Esophagus squamous epithelium (tissue), 5 donors: Measurements from ENCODE around the gene IFNA21. TPM values are rescaled to one million over a fixed set of nuclear protein-coding genes. Genes with fewer than 3 reads are reported as not detected.
"Not testable (repeated sequence)": the region's sequence is repeated elsewhere in the genome, so short reads cannot be mapped to it uniquely, and the experiment has no call there.

Experiments
- DNase-seq: peaks from one replicate; lab custom pipeline; 2025; lab: John Stamatoyannopoulos, UW
- H3K27ac ChIP-seq, 4 donors: fragments of 200-600 bp; sonication (generic); one replicate each; pipeline ENCODE4 v1.5.1; 2016 to 2019; ENCODE audit warnings: mild to moderate bottlenecking in 1 of 4
- H3K27me3 ChIP-seq, 4 donors: fragments of 200-600 bp; sonication (generic); 1 replicate in 3 of 4; 2 replicates in 1 of 4; pipeline versions ENCODE4 v1.5.1 to v1.6.0; 2017 to 2021; ENCODE audit warnings: antibody characterized with exemption in 1 of 4
- H3K36me3 ChIP-seq, 3 donors: fragments of 200-600 bp; sonication (generic); one replicate each; pipeline ENCODE4 v1.5.1; 2016 to 2019
- H3K4me1 ChIP-seq, 3 donors: fragments of 200-600 bp; sonication (generic); one replicate each; pipeline ENCODE4 v1.5.1; 2017 to 2019
- H3K4me3 ChIP-seq, 4 donors: fragments of 200-600 bp; sonication (generic); 1 replicate in 3 of 4; 2 replicates in 1 of 4; pipeline ENCODE4 v1.5.1; 2016 to 2019; ENCODE audit warnings: mild to moderate bottlenecking in 2 of 4, moderate library complexity in 1 of 4
- H3K9me3 ChIP-seq, 3 donors: fragments of 200-600 bp; sonication (generic); one replicate each; pipeline ENCODE4 v1.5.1; 2016 to 2019
- POLR2A ChIP-seq, 4 donors: fragments of 450-650 bp; IDR thresholded peaks; one replicate each; pipeline ENCODE4 v1.6.1; 2017; ENCODE audit warnings: antibody characterized with exemption in 4 of 4, mild to moderate bottlenecking in 4 of 4, moderate library complexity in 3 of 4
- WGBS, 2 donors: methylation state at CpG; one replicate each; pipeline ENCODE4 v1.1.5; 2018; 5-methylcytosine and 5-hydroxymethylcytosine counted together
- intact Hi-C: fragments of 100-400 bp; cut with DNase I; formaldehyde crosslinking; loops from one replicate; pipeline ENCODE4 v1.15.0; 2022
- total RNA-seq, 4 donors: library from RNA; depleted of rRNA; stranded (reverse); fragments of >200 nt; gene quantifications; one replicate each; pipeline ENCODE4 v1.1.0, GENCODE V29; 2016
- TF ChIP-seq, protein P1 (sequence below), 6 experiments: fragments of 450-650 bp in 4 of 6; fragments of 200-600 bp in 2 of 6; sonication (generic) in 2 of 6; IDR thresholded peaks; one replicate each; pipeline ENCODE4 v1.5.1; 2016 to 2019; ENCODE audit warnings: antibody characterized with exemption in 6 of 6, mild to moderate bottlenecking in 4 of 6, moderate library complexity in 4 of 6
- donor health status: DM: yes; HTN: yes; CAD: no.

Gene IFNA21
- total RNA-seq, 4 donors from 2014 or later, result not detected

DNA sequence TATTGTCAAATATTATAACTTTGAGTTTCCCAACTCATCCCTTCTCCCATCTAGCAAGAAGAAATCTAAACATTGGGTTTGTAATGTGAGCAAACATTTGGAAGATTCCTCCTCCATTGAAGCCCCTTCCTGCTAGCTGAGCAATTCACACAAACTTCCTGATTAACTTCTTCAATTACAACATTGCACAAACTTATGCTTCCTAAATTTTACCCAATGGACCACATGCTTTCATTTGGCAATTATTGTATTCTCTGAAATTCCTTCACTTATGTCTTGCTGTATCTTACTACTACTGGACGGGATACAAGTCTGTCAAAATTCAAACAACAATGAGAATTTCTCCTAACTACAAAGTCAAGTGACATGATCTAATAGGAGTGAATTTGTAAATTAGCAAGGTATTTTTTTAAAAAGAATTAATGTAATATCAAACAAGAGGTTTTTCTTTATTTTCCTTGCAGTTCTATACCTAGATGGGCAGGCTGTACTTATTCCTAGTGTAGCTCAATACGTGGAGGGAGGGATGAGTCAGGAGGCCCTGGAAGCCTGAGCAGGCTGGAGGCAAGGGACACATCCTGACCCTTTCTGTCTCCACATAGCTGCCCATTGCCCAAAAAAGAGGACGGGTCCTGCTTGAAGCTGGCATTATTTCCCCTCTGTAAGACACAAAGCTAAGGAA, 13.0 kb downstream of the IFNA21 start:
- WGBS, 2 donors, result 27 to 53% methylated on average over 3 of the region's 3 CpGs
- Histone ChIP-seq H3K4me1 (peaks cover 0 to 5% (median 0%) of the 10 kb centered on the region in 3 donors), H3K36me3 (no peaks in the 10 kb centered on the region), H3K27ac (no peak overlapping the region), H3K9me3 (no peaks in the 10 kb centered on the region), H3K4me3 (no peak overlapping the region), H3K27me3 (no peaks in the 10 kb centered on the region)
- intact Hi-C loops, result no loop called here
- TF ChIP-seq POLR2A (IDR thresholded peaks at IDR 0.05), result no peak
- TF ChIP-seq, protein P1, sequence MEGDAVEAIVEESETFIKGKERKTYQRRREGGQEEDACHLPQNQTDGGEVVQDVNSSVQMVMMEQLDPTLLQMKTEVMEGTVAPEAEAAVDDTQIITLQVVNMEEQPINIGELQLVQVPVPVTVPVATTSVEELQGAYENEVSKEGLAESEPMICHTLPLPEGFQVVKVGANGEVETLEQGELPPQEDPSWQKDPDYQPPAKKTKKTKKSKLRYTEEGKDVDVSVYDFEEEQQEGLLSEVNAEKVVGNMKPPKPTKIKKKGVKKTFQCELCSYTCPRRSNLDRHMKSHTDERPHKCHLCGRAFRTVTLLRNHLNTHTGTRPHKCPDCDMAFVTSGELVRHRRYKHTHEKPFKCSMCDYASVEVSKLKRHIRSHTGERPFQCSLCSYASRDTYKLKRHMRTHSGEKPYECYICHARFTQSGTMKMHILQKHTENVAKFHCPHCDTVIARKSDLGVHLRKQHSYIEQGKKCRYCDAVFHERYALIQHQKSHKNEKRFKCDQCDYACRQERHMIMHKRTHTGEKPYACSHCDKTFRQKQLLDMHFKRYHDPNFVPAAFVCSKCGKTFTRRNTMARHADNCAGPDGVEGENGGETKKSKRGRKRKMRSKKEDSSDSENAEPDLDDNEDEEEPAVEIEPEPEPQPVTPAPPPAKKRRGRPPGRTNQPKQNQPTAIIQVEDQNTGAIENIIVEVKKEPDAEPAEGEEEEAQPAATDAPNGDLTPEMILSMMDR (IDR thresholded peaks at IDR 0.05), result no peak
- DNase-seq, result no peak

DNA sequence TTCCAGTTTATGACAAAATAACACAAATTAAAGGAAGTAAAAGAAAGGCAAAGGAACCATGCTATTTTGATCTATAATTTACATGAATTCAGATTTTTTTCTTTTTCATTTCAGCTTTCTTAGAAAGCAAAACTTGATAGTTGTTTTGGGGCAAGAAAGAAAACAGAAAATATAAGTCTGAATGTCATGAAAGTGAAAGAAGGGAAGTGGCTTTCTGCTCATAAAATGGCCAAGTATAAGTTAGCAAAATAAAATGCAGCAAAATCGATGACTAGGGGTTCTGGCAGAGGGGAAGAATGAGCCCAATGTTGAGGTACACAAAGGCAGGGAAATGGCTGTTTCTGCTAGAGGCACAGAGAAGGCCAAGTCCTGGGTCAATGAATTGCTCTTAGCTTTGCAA, 21.9 kb downstream of the IFNA21 start:
- H3K27ac ChIP-seq, result no peak overlapping the region
- no peaks in the 10 kb centered on the region for H3K27me3 ChIP-seq
- H3K9me3 ChIP-seq, result no peaks in the 10 kb centered on the region
- H3K36me3 ChIP-seq, result no peaks in the 10 kb centered on the region
- intact Hi-C loops, result no loop called here
- no peak for DNase-seq
- 31 to 50% methylated on average over 1 of the region's 1 CpG for WGBS, 2 donors
- H3K4me3 ChIP-seq, result no peak overlapping the region
- TF ChIP-seq POLR2A (IDR thresholded peaks at IDR 0.05), result no peak
- TF ChIP-seq, protein P1 (IDR thresholded peaks at IDR 0.05), result no peak
- H3K4me1 ChIP-seq, result no peaks in the 10 kb centered on the region

DNA sequence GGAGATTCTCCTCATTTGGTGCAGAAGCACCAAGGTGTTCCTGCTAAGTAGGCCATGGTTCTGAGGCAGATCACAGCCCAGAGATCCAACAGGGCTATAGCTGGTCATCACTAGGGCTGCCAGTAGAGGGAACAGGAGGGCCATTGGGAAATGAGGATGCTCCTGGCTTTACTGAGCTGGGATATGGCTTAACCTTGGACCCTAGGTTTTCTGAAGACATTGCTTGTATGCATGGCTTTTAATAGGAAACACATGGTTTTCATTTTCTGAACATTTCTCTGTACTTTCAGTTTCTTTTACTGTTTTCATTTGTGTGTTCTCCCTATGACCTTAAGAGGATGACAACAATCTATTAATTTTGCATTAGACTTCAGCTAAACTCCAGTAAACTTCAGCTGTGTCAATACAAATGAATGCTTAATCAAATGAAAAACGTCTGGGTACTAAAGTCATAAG, 25.0 kb downstream of the IFNA21 start, which contains the start of gene IFNW1:
Gene IFNW1 (minus strand): TSS at position 406 of the 456 bp plus-strand sequence. CDS start 262 bp downstream, at position 144.
- TF ChIP-seq, protein P1 (IDR thresholded peaks at IDR 0.05), result no peak
- no peak for TF ChIP-seq POLR2A (IDR thresholded peaks at IDR 0.05)
- Histone ChIP-seq H3K36me3 (no peaks in the 10 kb centered on the region), H3K27me3 (no peaks in the 10 kb centered on the region), H3K4me3 (no peak within 1 kb of the TSS), H3K9me3 (no peaks in the 10 kb centered on the region), H3K27ac (no peak within 1 kb of the TSS), H3K4me1 (no peaks in the 10 kb centered on the region)
- 28 to 30% methylated on average over 1 of the region's 1 CpG for WGBS, 2 donors
- DNase-seq, result no peak
- intact Hi-C loops, result no loop called here

DNA sequence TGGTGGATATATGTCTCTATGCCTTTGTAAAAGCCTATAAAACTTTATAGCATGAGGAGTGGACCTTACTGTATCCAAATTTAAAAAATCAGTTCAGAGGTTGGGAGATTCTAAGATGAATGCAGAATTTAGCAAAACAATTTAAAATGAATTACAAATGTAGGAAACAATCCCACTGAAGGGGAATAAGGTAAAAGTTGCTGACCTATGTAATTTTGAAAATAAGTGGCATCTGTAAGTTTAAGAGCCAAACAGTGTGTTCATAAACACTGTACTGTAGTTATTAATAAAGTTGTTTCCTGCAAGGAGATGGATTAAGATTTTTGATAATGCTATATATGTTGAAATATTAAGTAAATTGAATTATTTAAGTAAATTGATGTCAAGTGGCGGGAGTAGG, 29.4 kb downstream of the IFNA21 start:
- TF ChIP-seq, protein P1 (IDR thresholded peaks at IDR 0.05), result no peak
- no peak for TF ChIP-seq POLR2A (IDR thresholded peaks at IDR 0.05)
- no peaks in the 10 kb centered on the region for H3K36me3 ChIP-seq
- intact Hi-C loops, result no loop called here
- H3K4me3 ChIP-seq, result no peak overlapping the region
- no peaks in the 10 kb centered on the region for H3K27me3 ChIP-seq
- H3K9me3 ChIP-seq, result no peaks in the 10 kb centered on the region
- H3K27ac ChIP-seq, result no peak overlapping the region
- no peak for DNase-seq
- no peaks in the 10 kb centered on the region for H3K4me1 ChIP-seq
- WGBS, 2 donors, result 0 to 96% methylated on average over 1 of the region's 1 CpG

DNA sequence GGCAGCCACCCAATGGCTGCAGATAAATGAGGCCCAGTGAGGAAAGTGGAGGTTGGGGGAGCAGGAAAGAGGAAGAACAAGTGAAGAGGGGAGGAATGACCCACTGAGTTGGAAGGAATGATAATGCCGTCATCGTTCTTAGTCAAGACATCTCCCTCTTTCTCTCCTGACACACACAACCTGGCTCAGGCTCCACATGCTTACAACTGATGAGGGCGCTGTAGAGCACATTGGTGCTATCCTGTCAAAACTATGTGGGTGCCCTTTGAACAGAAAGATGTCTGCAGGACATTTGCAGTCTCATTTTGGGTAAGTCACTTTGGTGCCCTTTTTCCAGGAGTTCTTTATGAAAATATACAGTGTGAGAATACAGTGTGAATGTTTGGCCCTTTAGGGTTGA, 30.7 kb downstream of the IFNA21 start:
- Histone ChIP-seq H3K9me3 (no peaks in the 10 kb centered on the region), H3K27me3 (no peaks in the 10 kb centered on the region), H3K36me3 (no peaks in the 10 kb centered on the region), H3K27ac (no peak overlapping the region), H3K4me3 (no peak overlapping the region), H3K4me1 (no peaks in the 10 kb centered on the region)
- TF ChIP-seq, protein P1 (IDR thresholded peaks at IDR 0.05), result no peak
- TF ChIP-seq POLR2A (IDR thresholded peaks at IDR 0.05), result no peak
- 76 to 87% methylated on average over 3 of the region's 3 CpGs for WGBS, 2 donors
- no peak for DNase-seq
- intact Hi-C loops, result no loop called here

DNA sequence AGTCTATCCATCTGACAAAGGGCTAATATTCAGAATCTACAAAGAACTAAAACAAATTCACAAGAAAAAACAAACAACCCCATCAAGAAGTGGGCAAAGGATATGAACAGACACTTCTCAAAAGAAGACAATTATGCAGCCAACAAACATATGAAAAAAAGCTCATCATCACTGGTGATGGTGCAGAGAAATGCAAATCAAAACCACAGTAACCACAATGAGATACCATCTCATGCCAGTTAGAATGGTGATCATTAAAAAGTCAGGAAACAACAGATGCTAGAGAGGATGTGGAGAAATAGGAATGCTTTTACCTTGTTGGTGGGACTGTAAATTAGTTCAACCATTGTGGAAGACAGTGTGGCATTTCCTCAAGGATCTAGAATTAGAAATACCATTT, 38.3 kb downstream of the IFNA21 start:
- DNase-seq, H3K27ac ChIP-seq, H3K27me3 ChIP-seq, H3K36me3 ChIP-seq, H3K9me3 ChIP-seq, H3K4me3 ChIP-seq, intact Hi-C loops, H3K4me1 ChIP-seq: not testable (repeated sequence)
